Right lobe of liver (tissue), 4 donors: ENCODE results near the gene OR7D4.

Experiments
- POLR2A ChIP-seq: fragments of 450-650 bp; IDR thresholded peaks from one replicate; pipeline ENCODE4 v1.6.1; 2017; ENCODE audit warnings: antibody characterized with exemption, mild to moderate bottlenecking
- TF ChIP-seq, protein P1 (sequence below), 4 donors: fragments of 200-600 bp in 3 of 4; fragments of 450-650 bp in 1 of 4; IDR thresholded peaks; one replicate each; pipeline versions ENCODE4 v1.5.1 to v1.8.0; 2016 to 2022; ENCODE audit warnings: antibody characterized with exemption in 4 of 4, mild to moderate bottlenecking in 2 of 4
- donor health status: DM: no; HTN: no; CAD: no.
- donor health status: DM: no; HTN: no; CAD: no.
- donor health status: DM: no; HTN: yes; CAD: no.

DNA sequence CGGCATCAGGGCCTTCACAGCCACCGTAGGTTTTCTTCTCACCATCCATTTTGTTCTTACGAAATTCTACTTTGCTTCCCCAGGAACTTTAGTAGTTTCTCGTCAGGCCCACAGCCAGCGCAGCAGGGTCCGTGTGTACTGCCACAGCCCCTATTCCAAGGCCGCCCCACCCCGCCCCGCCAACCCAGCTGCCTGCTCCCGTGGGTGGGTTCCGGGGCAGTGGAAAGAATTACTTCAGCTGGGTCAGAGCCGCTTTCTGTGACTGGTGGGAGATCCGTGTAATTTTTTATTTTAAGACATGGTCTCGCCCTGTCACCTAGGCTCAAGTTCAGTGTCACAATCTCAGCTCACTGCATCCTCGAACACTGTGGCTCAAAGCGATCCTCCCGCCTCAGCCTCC, 36.4 kb downstream of the OR7D4 start:
- no peak for TF ChIP-seq POLR2A
- TF ChIP-seq, protein P1, sequence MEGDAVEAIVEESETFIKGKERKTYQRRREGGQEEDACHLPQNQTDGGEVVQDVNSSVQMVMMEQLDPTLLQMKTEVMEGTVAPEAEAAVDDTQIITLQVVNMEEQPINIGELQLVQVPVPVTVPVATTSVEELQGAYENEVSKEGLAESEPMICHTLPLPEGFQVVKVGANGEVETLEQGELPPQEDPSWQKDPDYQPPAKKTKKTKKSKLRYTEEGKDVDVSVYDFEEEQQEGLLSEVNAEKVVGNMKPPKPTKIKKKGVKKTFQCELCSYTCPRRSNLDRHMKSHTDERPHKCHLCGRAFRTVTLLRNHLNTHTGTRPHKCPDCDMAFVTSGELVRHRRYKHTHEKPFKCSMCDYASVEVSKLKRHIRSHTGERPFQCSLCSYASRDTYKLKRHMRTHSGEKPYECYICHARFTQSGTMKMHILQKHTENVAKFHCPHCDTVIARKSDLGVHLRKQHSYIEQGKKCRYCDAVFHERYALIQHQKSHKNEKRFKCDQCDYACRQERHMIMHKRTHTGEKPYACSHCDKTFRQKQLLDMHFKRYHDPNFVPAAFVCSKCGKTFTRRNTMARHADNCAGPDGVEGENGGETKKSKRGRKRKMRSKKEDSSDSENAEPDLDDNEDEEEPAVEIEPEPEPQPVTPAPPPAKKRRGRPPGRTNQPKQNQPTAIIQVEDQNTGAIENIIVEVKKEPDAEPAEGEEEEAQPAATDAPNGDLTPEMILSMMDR (IDR thresholded peaks at IDR 0.05) = no peak
